Activated T-cell treated with anti-CD3 and anti-CD28 coated beads for 1 hour (primary cell): ENCODE measurements around the gene SHROOM3.

Source experiments
- DNase-seq: peaks from one replicate; pipeline ENCODE4 v3.0.0-alpha.2; 2020; ENCODE audit warnings: low read depth

SHROOM3 gene

GRCh38 chr4:76624931-76625715 lies 190.1 kb downstream of the SHROOM3 start:
- no peak for DNase-seq

GRCh38 chr4:76626686-76627465 lies 191.8 kb downstream of the SHROOM3 start:
- no peak for DNase-seq

GRCh38 chr4:76628251-76628650 lies 193.2 kb downstream of the SHROOM3 start:
- no peak for DNase-seq

GRCh38 chr4:76630741-76631140 lies 195.7 kb downstream of the SHROOM3 start:
- DNase-seq, result no peak

- DNase-seq, result no peak
Measured at GRCh38 chr4:76634220-76634619, 199.2 kb downstream of the SHROOM3 start.

GRCh38 chr4:76637712-76638361 lies 202.8 kb downstream of the SHROOM3 start:
- DNase-seq, result no peak

- no peak for DNase-seq
Measured at GRCh38 chr4:76639288-76639687, 204.3 kb downstream of the SHROOM3 start.

- no peak for DNase-seq
Measured at GRCh38 chr4:76640353-76640910, 205.4 kb downstream of the SHROOM3 start.

GRCh38 chr4:76641351-76641750 lies 206.3 kb downstream of the SHROOM3 start:
- no peak for DNase-seq

GRCh38 chr4:76641758-76642157 lies 206.7 kb downstream of the SHROOM3 start:
- no peak for DNase-seq

- no peak for DNase-seq
Measured at GRCh38 chr4:76644831-76645485, 209.9 kb downstream of the SHROOM3 start.

- DNase-seq, result no peak
Measured at GRCh38 chr4:76649086-76649485, 214.1 kb downstream of the SHROOM3 start.

GRCh38 chr4:76651616-76652015 lies 216.6 kb downstream of the SHROOM3 start:
- DNase-seq, result no peak

GRCh38 chr4:76652389-76652788 lies 217.4 kb downstream of the SHROOM3 start:
- DNase-seq, result no peak

- no peak for DNase-seq
Measured at GRCh38 chr4:76654084-76654483, 219.1 kb downstream of the SHROOM3 start.

GRCh38 chr4:76654791-76655190 lies 219.8 kb downstream of the SHROOM3 start:
- no peak for DNase-seq

- no peak for DNase-seq
Measured at GRCh38 chr4:76655566-76656479, 220.8 kb downstream of the SHROOM3 start.

- no peak for DNase-seq
Measured at GRCh38 chr4:76657443-76657842, 222.4 kb downstream of the SHROOM3 start.

- DNase-seq, result no peak
Measured at GRCh38 chr4:76658231-76659102, 223.4 kb downstream of the SHROOM3 start.

GRCh38 chr4:76659103-76659490 lies 224.1 kb downstream of the SHROOM3 start:
- no peak for DNase-seq
